GM23338 (cell line): Measurements from ENCODE around the gene PDHX. TPM values are rescaled to one million over a fixed set of nuclear protein-coding genes. Genes with fewer than 3 reads are reported as not detected.

Source experiments
- ATAC-seq: fragments of 200-7000 bp; cut with Tn5 transposase; 3 replicates; pipeline ENCODE4 v1.9.1; 2020
- DNase-seq: peaks from one replicate; pipeline ENCODE4 v3.0.0-alpha.2; 2015; ENCODE audit warnings: low spot score
- H2AFZ ChIP-seq: fragments of 200-600 bp; sonication (generic); 2 replicates; pipeline ENCODE4 v1.8.0; 2016; ENCODE audit warnings: antibody characterized with exemption, mild to moderate bottlenecking, moderate library complexity
- H3F3A ChIP-seq: fragments of 200-600 bp; sonication (generic); replicated peaks from 2 replicates; pipeline ENCODE4 v1.8.0; 2017; ENCODE audit warnings: antibody characterized with exemption, mixed run types, low read depth
- H3K27ac ChIP-seq: fragments of 200-600 bp; sonication (generic); 2 replicates; pipeline ENCODE4 v1.6.1; 2016; ENCODE audit warnings: low read depth
- H3K27me3 ChIP-seq: fragments of 200-600 bp; sonication (generic); 2 replicates; pipeline ENCODE4 v1.8.0; 2016; ENCODE audit warnings: mild to moderate bottlenecking, mixed run types, moderate library complexity; ENCODE audit not compliant: insufficient read depth
- H3K36me3 ChIP-seq: fragments of 200-600 bp; sonication (generic); 2 replicates; pipeline ENCODE4 v1.8.0; 2016; ENCODE audit warnings: mild to moderate bottlenecking; ENCODE audit not compliant: insufficient read depth
- H3K4me1 ChIP-seq: fragments of 200-600 bp; sonication (generic); 2 replicates; pipeline ENCODE4 v1.8.0; 2016; ENCODE audit warnings: mild to moderate bottlenecking, moderate library complexity; ENCODE audit not compliant: insufficient read depth
- H3K4me2 ChIP-seq: fragments of 200-600 bp; sonication (generic); 2 replicates; pipeline ENCODE4 v1.7.1; 2017; ENCODE audit warnings: mixed run types
- H3K4me3 ChIP-seq: fragments of 200-600 bp; sonication (generic); 2 replicates; pipeline ENCODE4 v1.6.1; 2016; ENCODE audit warnings: mixed run types
- H3K79me2 ChIP-seq: fragments of 200-600 bp; sonication (generic); replicated peaks from 2 replicates; pipeline ENCODE4 v1.8.0; 2017; ENCODE audit warnings: mild to moderate bottlenecking; ENCODE audit not compliant: insufficient read depth
- H3K9me2 ChIP-seq: fragments of 200-600 bp; sonication (generic); 2 replicates; pipeline ENCODE4 v1.8.0; 2017; ENCODE audit not compliant: insufficient read depth
- H4K20me1 ChIP-seq: fragments of 200-600 bp; sonication (generic); replicated peaks from 2 replicates; pipeline ENCODE4 v1.8.0; 2017; ENCODE audit warnings: mild to moderate bottlenecking; ENCODE audit not compliant: insufficient read depth
- H3K27ac Mint-ChIP-seq: 2 replicates; pipeline ENCODE4 v1.8.0; 2020; ENCODE audit warnings: inconsistent platforms, mild to moderate bottlenecking, moderate library complexity, mixed read lengths
- H3K27me3 Mint-ChIP-seq: 3 replicates; pipeline ENCODE4 v1.8.0; 2022; ENCODE audit warnings: low read depth, mild to moderate bottlenecking, moderate library complexity, mixed read lengths, inconsistent platforms; ENCODE audit not compliant: insufficient read depth, poor library complexity
- H3K36me3 Mint-ChIP-seq: 3 replicates; pipeline ENCODE4 v1.8.0; 2021; ENCODE audit warnings: low read depth, mild to moderate bottlenecking, inconsistent platforms, moderate library complexity, mixed read lengths
- H3K4me1 Mint-ChIP-seq: 3 replicates; pipeline ENCODE4 v1.8.0; 2020; ENCODE audit warnings: mild to moderate bottlenecking, inconsistent platforms, mixed read lengths
- H3K4me3 Mint-ChIP-seq: 3 replicates; pipeline ENCODE4 v1.8.0; 2021; ENCODE audit warnings: moderate library complexity, mild to moderate bottlenecking, inconsistent platforms, mixed read lengths
- H3K9me3 Mint-ChIP-seq: 3 replicates; pipeline ENCODE4 v1.8.0; 2020; ENCODE audit warnings: moderate library complexity, mild to moderate bottlenecking, inconsistent platforms, mixed read lengths
- ETS1 ChIP-seq: IDR thresholded peaks from 2 replicates; pipeline ENCODE4 v1.6.1; 2016; ENCODE audit warnings: antibody characterized with exemption
- EZH2 ChIP-seq: fragments of 200-600 bp; sonication (generic); IDR thresholded peaks from one replicate; pipeline ENCODE4 v1.8.0; 2017; ENCODE audit warnings: antibody characterized with exemption, mild to moderate bottlenecking, low read depth; ENCODE audit not compliant: unreplicated experiment
- EZH2phosphoT487 ChIP-seq: fragments of 200-600 bp; sonication (generic); IDR thresholded peaks from one replicate; pipeline ENCODE4 v1.8.1; 2018; ENCODE audit warnings: antibody characterized with exemption; ENCODE audit not compliant: unreplicated experiment
- JUNB ChIP-seq: IDR thresholded peaks from one replicate; pipeline ENCODE4 v1.6.1; 2016; ENCODE audit warnings: antibody characterized with exemption; ENCODE audit not compliant: unreplicated experiment
- NANOG ChIP-seq: IDR thresholded peaks from 2 replicates; pipeline ENCODE4 v1.6.1; 2016; ENCODE audit warnings: antibody characterized with exemption, borderline replicate concordance
- STAT1 ChIP-seq: IDR thresholded peaks from one replicate; pipeline ENCODE4 v1.6.1; 2016; ENCODE audit warnings: antibody characterized with exemption; ENCODE audit not compliant: unreplicated experiment
- ZNF114 ChIP-seq: fragments of 250-450 bp; sonication (Bioruptor Pico); IDR thresholded peaks from 2 replicates; pipeline ENCODE4 v1.5.0; 2020; ENCODE audit warnings: mild to moderate bottlenecking, moderate library complexity
- ZNF462 ChIP-seq: fragments of 250-450 bp; sonication (Bioruptor Pico); IDR thresholded peaks from 2 replicates; pipeline ENCODE4 v1.5.0; 2020; ENCODE audit warnings: mild to moderate bottlenecking, moderate library complexity
- polyA plus RNA-seq: library from polyadenylated mRNA; unstranded; fragments of >200 nt; fragmentation: Nextera tagmentation; extraction: Ambion mirVana; gene quantifications from 2 replicates; pipeline ENCODE4 v1.2.1, GENCODE V29; 2016
- total RNA-seq: library from RNA; depleted of rRNA; stranded (reverse); fragments of >200 nt; shearing (Covaris generic); gene quantifications from 2 replicates; pipeline ENCODE4 v1.2.3, GENCODE V29; 2014
- TF ChIP-seq, protein P1 (sequence below), 2 experiments: fragments of 200-600 bp in 1 of 2; sonication (generic) in 1 of 2; conservative IDR thresholded peaks; 2 replicates each; pipeline versions ENCODE4 v1.5.1 to v1.6.1; 2016 to 2017; ENCODE audit warnings: antibody characterized with exemption in 2 of 2, low read depth in 2 of 2, mild to moderate bottlenecking in 2 of 2, moderate library complexity in 1 of 2

Gene PDHX
- total and polyA plus RNA-seq, 2 experiments from 2014 or later: 36.9 to 40.2 TPM

- TF ChIP-seq ZNF114 (CRISPR knock-in tag) (no peak), EZH2 (no peak), ETS1 (no peak)
Measured at GRCh38 chr11:34964610-34965331, 48.4 kb downstream of the PDHX start (continued).

DNA sequence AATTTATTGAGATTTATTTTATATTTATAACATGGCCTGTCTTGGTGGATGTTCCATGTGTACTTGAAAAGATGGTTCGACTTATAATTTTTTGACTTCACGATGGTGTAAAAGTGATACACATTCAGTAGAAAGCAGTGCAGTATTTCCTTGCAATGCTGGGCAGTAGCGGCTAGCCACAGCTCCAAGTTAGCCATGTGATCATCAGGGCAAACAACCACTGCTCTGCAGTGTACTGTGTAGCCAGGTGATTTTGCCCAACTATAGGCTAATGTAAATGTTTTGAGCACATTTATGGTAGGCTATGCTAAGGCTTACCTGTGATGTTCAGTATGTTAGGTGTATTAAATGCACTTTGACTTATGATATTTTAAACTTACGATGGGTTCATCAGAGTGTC lies 52.4 kb downstream of the PDHX start:
- no peaks in the 10 kb centered on the region for H3K79me2 ChIP-seq
- peaks cover 45% of the 10 kb centered on the region for H3K36me3 Mint-ChIP-seq
- ATAC-seq (no peak), DNase-seq (no peak)
- no peak overlapping the region for H3K4me3 ChIP-seq
- no peak overlapping the region for H2AFZ ChIP-seq
- no peaks in the 10 kb centered on the region for H4K20me1 ChIP-seq
- H3F3A ChIP-seq: no peaks in the 10 kb centered on the region
- H3K4me1 ChIP-seq: peaks cover 16% of the 10 kb centered on the region; the same call in 1 of the 2 replicates
- H3K9me3 Mint-ChIP-seq: no peaks in the 10 kb centered on the region
- no peaks in the 10 kb centered on the region for H3K27me3 ChIP-seq
- H3K4me1 Mint-ChIP-seq: peaks cover 6% of the 10 kb centered on the region; the same call in 2 of the 3 replicates
- no peak overlapping the region for H3K4me2 ChIP-seq
- no peak overlapping the region for H3K4me3 Mint-ChIP-seq
- H3K9me2 ChIP-seq: no peaks in the 10 kb centered on the region
- peaks cover 1% of the 10 kb centered on the region for H3K27me3 Mint-ChIP-seq
- H3K27ac Mint-ChIP-seq: no peak overlapping the region
- TF ChIP-seq EZH2phosphoT487 (no peak), STAT1 (no peak), ZNF114 (CRISPR knock-in tag) (no peak)
- TF ChIP-seq, protein P1, sequence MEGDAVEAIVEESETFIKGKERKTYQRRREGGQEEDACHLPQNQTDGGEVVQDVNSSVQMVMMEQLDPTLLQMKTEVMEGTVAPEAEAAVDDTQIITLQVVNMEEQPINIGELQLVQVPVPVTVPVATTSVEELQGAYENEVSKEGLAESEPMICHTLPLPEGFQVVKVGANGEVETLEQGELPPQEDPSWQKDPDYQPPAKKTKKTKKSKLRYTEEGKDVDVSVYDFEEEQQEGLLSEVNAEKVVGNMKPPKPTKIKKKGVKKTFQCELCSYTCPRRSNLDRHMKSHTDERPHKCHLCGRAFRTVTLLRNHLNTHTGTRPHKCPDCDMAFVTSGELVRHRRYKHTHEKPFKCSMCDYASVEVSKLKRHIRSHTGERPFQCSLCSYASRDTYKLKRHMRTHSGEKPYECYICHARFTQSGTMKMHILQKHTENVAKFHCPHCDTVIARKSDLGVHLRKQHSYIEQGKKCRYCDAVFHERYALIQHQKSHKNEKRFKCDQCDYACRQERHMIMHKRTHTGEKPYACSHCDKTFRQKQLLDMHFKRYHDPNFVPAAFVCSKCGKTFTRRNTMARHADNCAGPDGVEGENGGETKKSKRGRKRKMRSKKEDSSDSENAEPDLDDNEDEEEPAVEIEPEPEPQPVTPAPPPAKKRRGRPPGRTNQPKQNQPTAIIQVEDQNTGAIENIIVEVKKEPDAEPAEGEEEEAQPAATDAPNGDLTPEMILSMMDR (conservative IDR thresholded peaks at IDR 0.05; ENCODE audit: low read depth in 2 of 2): no peak
- no peak overlapping the region for H3K27ac ChIP-seq
- peaks cover 5% of the 10 kb centered on the region; the same call in 1 of the 2 replicates for H3K36me3 ChIP-seq

GRCh38 chr11:34970033-34970432 lies 53.6 kb downstream of the PDHX start:
- no peak overlapping the region for H3K4me2 ChIP-seq
- no peaks in the 10 kb centered on the region for H3K27me3 ChIP-seq
- no peaks in the 10 kb centered on the region for H3F3A ChIP-seq
- no peaks in the 10 kb centered on the region for H3K9me3 Mint-ChIP-seq
- ATAC-seq (no peak), DNase-seq (no peak)
- H3K4me3 Mint-ChIP-seq: no peak overlapping the region
- H3K4me1 ChIP-seq: peaks cover 5% of the 10 kb centered on the region; the same call in 1 of the 2 replicates
- H3K4me1 Mint-ChIP-seq: peaks cover 4% of the 10 kb centered on the region; the same call in 2 of the 3 replicates
- peaks cover 1% of the 10 kb centered on the region for H3K27me3 Mint-ChIP-seq
- H3K4me3 ChIP-seq: no peak overlapping the region
- peaks cover 49% of the 10 kb centered on the region for H3K36me3 Mint-ChIP-seq
- H2AFZ ChIP-seq: no peak overlapping the region
- no peak overlapping the region for H3K27ac ChIP-seq
- peaks cover 5% of the 10 kb centered on the region; the same call in 1 of the 2 replicates for H3K36me3 ChIP-seq
- no peaks in the 10 kb centered on the region for H3K9me2 ChIP-seq
- H3K79me2 ChIP-seq: no peaks in the 10 kb centered on the region
- no peaks in the 10 kb centered on the region for H4K20me1 ChIP-seq
- H3K27ac Mint-ChIP-seq: no peak overlapping the region
- TF ChIP-seq ZNF462 (CRISPR knock-in tag) (no peak), NANOG (no peak), EZH2 (no peak), ZNF114 (CRISPR knock-in tag) (no peak), JUNB (no peak)
